GM12864 (cell line): ENCODE data around the gene CHKB.
"Not testable (repeated sequence)": the region's sequence is repeated elsewhere in the genome, so short reads cannot be mapped to it uniquely, and the experiment has no call there.

Source experiments
- DNase-seq: peaks from one replicate; pipeline ENCODE4 v3.0.0-alpha.2; 2011; ENCODE audit warnings: low read depth
- H3K4me3 ChIP-seq: 2 replicates; pipeline ENCODE4 v1.5.1; 2011; ENCODE audit warnings: mild to moderate bottlenecking, low read depth, low read length, control low read depth
- CTCF ChIP-seq: IDR thresholded peaks from 2 replicates; pipeline ENCODE4 v1.5.1; 2011; ENCODE audit warnings: low read depth, mild to moderate bottlenecking, moderate library complexity, low read length, control low read depth, inconsistent platforms; ENCODE audit errors: missing control alignments

The CHKB gene

GRCh38 chr22:50546326-50547262 is 36.1 kb downstream of the CHKB start:
- no peak overlapping the region for H3K4me3 ChIP-seq
- DNase-seq = no peak
- TF ChIP-seq CTCF = no peak

GRCh38 chr22:50545522-50546325 is 36.9 kb downstream of the CHKB start, which contains the start of gene KLHDC7B:
Gene KLHDC7B, plus strand, starts transcription at chr22:50545899. Its CDS starts 345 bp downstream, at chr22:50546244.
- no peak for DNase-seq
- no peak within 1 kb of the TSS for H3K4me3 ChIP-seq
- TF ChIP-seq CTCF = peak; percentile 31

GRCh38 chr22:50544746-50545253 is 37.8 kb downstream of the CHKB start:
- TF ChIP-seq CTCF = no peak
- H3K4me3 ChIP-seq = no peak overlapping the region
- no peak for DNase-seq

GRCh38 chr22:50544078-50544745 is 38.4 kb downstream of the CHKB start:
- peak; percentile 68 for TF ChIP-seq CTCF

GRCh38 chr22:50542416-50542927 is 40.2 kb downstream of the CHKB start:
- H3K4me3 ChIP-seq = peak overlapping the region; percentile 44
- DNase-seq = peak; percentile 89
- TF ChIP-seq CTCF = peak; percentile 37

More at GRCh38 chr22:50544078-50544745, 38.4 kb downstream of the CHKB start:
- no peak for DNase-seq
- no peak overlapping the region for H3K4me3 ChIP-seq

- DNase-seq = not testable (repeated sequence)
- H3K4me3 ChIP-seq = peak overlapping the region; percentile 44
Observed at GRCh38 chr22:50541667-50542026, 41.0 kb downstream of the CHKB start.

GRCh38 chr22:50540381-50540780 is 42.3 kb downstream of the CHKB start:
- TF ChIP-seq CTCF = no peak
- no peak for DNase-seq
- H3K4me3 ChIP-seq = no peak overlapping the region
